Activated T-cell treated with anti-CD3 and anti-CD28 coated beads, Interleukin-2, amount 50 U/mL, for 72 hours (primary cell): ENCODE measurements around the gene TRA2A. TPM values are rescaled to one million over a fixed set of nuclear protein-coding genes. Genes with fewer than 3 reads are reported as not detected.
A peak's percentile ranks its signal among the peaks of the same experiment; 100 is the strongest.

Source experiments
- ATAC-seq, 2 donors: fragments of 150-1000 bp; cut with Tn5 transposase; replicated peaks in 1 of 2; 2 replicates each; pipeline ENCODE4 v1.10.0; 2021; ENCODE audit warnings: moderate library complexity in 2 of 2, mild to moderate bottlenecking in 1 of 2
- DNase-seq, 2 donors: peaks; one replicate each; pipeline ENCODE4 v3.0.0; 2021 to 2022; ENCODE audit warnings: mixed read lengths in 1 of 2
- H3K27ac Mint-ChIP-seq: one replicate; pipeline ENCODE4 v1.8.0; 2022; ENCODE audit warnings: mild to moderate bottlenecking, moderate library complexity, mixed read lengths
- H3K27me3 Mint-ChIP-seq: one replicate; pipeline ENCODE4 v1.8.0; 2022; ENCODE audit warnings: low read depth, mixed read lengths
- H3K36me3 Mint-ChIP-seq, 2 donors: one replicate each; pipeline ENCODE4 v1.8.0; 2022; ENCODE audit warnings: mixed read lengths in 2 of 2, mild to moderate bottlenecking in 1 of 2; ENCODE audit not compliant: insufficient read depth in 2 of 2
- H3K4me1 Mint-ChIP-seq: one replicate; pipeline ENCODE4 v1.8.0; 2022; ENCODE audit warnings: low read depth, mixed read lengths
- H3K4me3 Mint-ChIP-seq, 2 donors: one replicate each; pipeline ENCODE4 v1.8.0; 2022; ENCODE audit warnings: mild to moderate bottlenecking in 2 of 2, mixed read lengths in 2 of 2, moderate library complexity in 2 of 2
- H3K9me3 Mint-ChIP-seq, 2 donors: one replicate each; pipeline ENCODE4 v1.8.0; 2022; ENCODE audit warnings: mixed read lengths in 2 of 2
- total RNA-seq, 2 donors: library from RNA; stranded (reverse); gene quantifications; one replicate each; pipeline ENCODE4 v1.2.3, GENCODE V29; 2022

Gene TRA2A
- total RNA-seq: 10 to 100 TPM; 96.8 to 97.3 TPM

GRCh38 chr7:23531794-23532489 lies at the start of gene TRA2A:
TSS of gene TRA2A (minus strand) at chr7:23531981. CDS start at chr7:23531824, 157 bp downstream.
- DNase-seq (peak; percentile 98), ATAC-seq (peak; percentile 96 to 97)
- peaks cover 47% of the 10 kb centered on the region for H3K4me1 Mint-ChIP-seq
- no peaks in the 10 kb centered on the region for H3K9me3 Mint-ChIP-seq
- H3K4me3 Mint-ChIP-seq: peak within 1 kb of the TSS; percentile 100
- H3K27ac Mint-ChIP-seq: peak within 1 kb of the TSS; percentile 100
- H3K27me3 Mint-ChIP-seq: no peaks in the 10 kb centered on the region
- H3K36me3 Mint-ChIP-seq: peaks cover 10 to 18% of the 10 kb centered on the region in 2 donors

GRCh38 chr7:23570592-23571200 lies 38.9 kb upstream of the TRA2A start:
- Mint-ChIP-seq H3K36me3 (no peaks in the 10 kb centered on the region), H3K27me3 (peaks cover 25% of the 10 kb centered on the region), H3K4me3 (no peak overlapping the region), H3K4me1 (no peaks in the 10 kb centered on the region), H3K9me3 (no peaks in the 10 kb centered on the region), H3K27ac (no peak overlapping the region)
- DNase-seq (peak; percentile 68 to 80), ATAC-seq (peak; percentile 77 to 93)

GRCh38 chr7:23558303-23558702 lies 26.5 kb upstream of the TRA2A start:
- no peak overlapping the region for H3K4me3 Mint-ChIP-seq
- H3K4me1 Mint-ChIP-seq: no peaks in the 10 kb centered on the region
- no peak for DNase-seq
- no peaks in the 10 kb centered on the region for H3K9me3 Mint-ChIP-seq
- no peaks in the 10 kb centered on the region for H3K36me3 Mint-ChIP-seq
- peaks cover 14% of the 10 kb centered on the region for H3K27me3 Mint-ChIP-seq
- no peak overlapping the region for H3K27ac Mint-ChIP-seq
- no peak for ATAC-seq

- no peak overlapping the region for H3K27ac Mint-ChIP-seq
- no peak for ATAC-seq
- DNase-seq: no peak
- no peaks in the 10 kb centered on the region for H3K4me1 Mint-ChIP-seq
- H3K36me3 Mint-ChIP-seq: no peaks in the 10 kb centered on the region
- no peaks in the 10 kb centered on the region for H3K27me3 Mint-ChIP-seq
- no peaks in the 10 kb centered on the region for H3K9me3 Mint-ChIP-seq
- H3K4me3 Mint-ChIP-seq: no peak overlapping the region
Observed at GRCh38 chr7:23547662-23548061, 15.9 kb upstream of the TRA2A start.

- Mint-ChIP-seq H3K36me3 (no peaks in the 10 kb centered on the region), H3K9me3 (no peaks in the 10 kb centered on the region), H3K4me1 (no peaks in the 10 kb centered on the region), H3K4me3 (peak overlapping the region in 1 of 2 donors; percentile 47), H3K27ac (no peak overlapping the region), H3K27me3 (no peaks in the 10 kb centered on the region)
- ATAC-seq (peak; percentile 84), DNase-seq (peak; percentile 69 to 78)
Observed at GRCh38 chr7:23546897-23547572, 15.3 kb upstream of the TRA2A start.

GRCh38 chr7:23545493-23545892 lies 13.7 kb upstream of the TRA2A start:
- H3K9me3 Mint-ChIP-seq: no peaks in the 10 kb centered on the region
- H3K27ac Mint-ChIP-seq: no peak overlapping the region
- H3K4me1 Mint-ChIP-seq: no peaks in the 10 kb centered on the region
- ATAC-seq (no peak), DNase-seq (no peak)
- no peaks in the 10 kb centered on the region for H3K36me3 Mint-ChIP-seq
- no peaks in the 10 kb centered on the region for H3K27me3 Mint-ChIP-seq
- no peak overlapping the region for H3K4me3 Mint-ChIP-seq

GRCh38 chr7:23544913-23545354 lies 13.2 kb upstream of the TRA2A start:
- ATAC-seq: peak in 1 of 2 donors; percentile 57
- Mint-ChIP-seq H3K9me3 (no peaks in the 10 kb centered on the region), H3K36me3 (no peaks in the 10 kb centered on the region), H3K27ac (no peak overlapping the region), H3K27me3 (no peaks in the 10 kb centered on the region), H3K4me3 (no peak overlapping the region), H3K4me1 (peaks cover 5% of the 10 kb centered on the region)
- DNase-seq: no peak

GRCh38 chr7:23542752-23543151 lies 11.0 kb upstream of the TRA2A start:
- Mint-ChIP-seq H3K4me3 (no peak overlapping the region), H3K27ac (no peak overlapping the region), H3K4me1 (peaks cover 16% of the 10 kb centered on the region), H3K36me3 (no peaks in the 10 kb centered on the region), H3K27me3 (no peaks in the 10 kb centered on the region), H3K9me3 (no peaks in the 10 kb centered on the region)
- ATAC-seq (no peak), DNase-seq (no peak)

GRCh38 chr7:23539494-23539907 lies 7.7 kb upstream of the TRA2A start:
- Mint-ChIP-seq H3K36me3 (no peaks in the 10 kb centered on the region), H3K4me3 (peak overlapping the region; percentile 51 to 70), H3K27ac (peak overlapping the region; percentile 95), H3K9me3 (no peaks in the 10 kb centered on the region), H3K4me1 (peaks cover 16% of the 10 kb centered on the region), H3K27me3 (no peaks in the 10 kb centered on the region)
- DNase-seq: no peak
- ATAC-seq: peak in 1 of 2 donors; percentile 41

GRCh38 chr7:23538301-23538700 lies 6.5 kb upstream of the TRA2A start:
- Mint-ChIP-seq H3K27ac (no peak overlapping the region), H3K9me3 (no peaks in the 10 kb centered on the region), H3K4me3 (no peak overlapping the region), H3K27me3 (no peaks in the 10 kb centered on the region), H3K4me1 (peaks cover 16% of the 10 kb centered on the region), H3K36me3 (no peaks in the 10 kb centered on the region)
- no peak for ATAC-seq
- DNase-seq: no peak

- Mint-ChIP-seq H3K9me3 (no peaks in the 10 kb centered on the region), H3K36me3 (peaks cover 10 to 18% of the 10 kb centered on the region in 2 donors), H3K4me1 (peaks cover 34% of the 10 kb centered on the region), H3K4me3 (peak overlapping the region; percentile 55 to 84), H3K27me3 (no peaks in the 10 kb centered on the region), H3K27ac (peak overlapping the region; percentile 96)
- DNase-seq: no peak
- no peak for ATAC-seq
Observed at GRCh38 chr7:23533238-23533604, 1.4 kb upstream of the TRA2A start.

GRCh38 chr7:23532490-23533237 lies 883 bp upstream of the TRA2A start:
- no peaks in the 10 kb centered on the region for H3K9me3 Mint-ChIP-seq
- DNase-seq (no peak), ATAC-seq (no peak)
- H3K27me3 Mint-ChIP-seq: no peaks in the 10 kb centered on the region
- peak overlapping the region; percentile 100 for H3K27ac Mint-ChIP-seq
- H3K36me3 Mint-ChIP-seq: peaks cover 10 to 18% of the 10 kb centered on the region in 2 donors
- H3K4me1 Mint-ChIP-seq: peaks cover 40% of the 10 kb centered on the region
- H3K4me3 Mint-ChIP-seq: peak overlapping the region; percentile 100
